GM21737 (cell line): ENCODE results near the gene PHKA1.
"Not testable (repeated sequence)": the region's sequence is repeated elsewhere in the genome, so short reads cannot be mapped to it uniquely, and the experiment has no call there.

Source experiments
- ATAC-seq: cut with Tn5 transposase; IDR thresholded peaks from one replicate; pipeline ENCODE4 v1.9.1; 2021; ENCODE audit warnings: mild to moderate bottlenecking, moderate library complexity; ENCODE audit not compliant: unreplicated experiment

Gene PHKA1

GRCh38 chrX:72669508-72669907 is 44.6 kb downstream of the PHKA1 start:
- not testable (repeated sequence) for ATAC-seq

- no peak for ATAC-seq
Observed at GRCh38 chrX:72666451-72666850, 47.7 kb downstream of the PHKA1 start.

DNA sequence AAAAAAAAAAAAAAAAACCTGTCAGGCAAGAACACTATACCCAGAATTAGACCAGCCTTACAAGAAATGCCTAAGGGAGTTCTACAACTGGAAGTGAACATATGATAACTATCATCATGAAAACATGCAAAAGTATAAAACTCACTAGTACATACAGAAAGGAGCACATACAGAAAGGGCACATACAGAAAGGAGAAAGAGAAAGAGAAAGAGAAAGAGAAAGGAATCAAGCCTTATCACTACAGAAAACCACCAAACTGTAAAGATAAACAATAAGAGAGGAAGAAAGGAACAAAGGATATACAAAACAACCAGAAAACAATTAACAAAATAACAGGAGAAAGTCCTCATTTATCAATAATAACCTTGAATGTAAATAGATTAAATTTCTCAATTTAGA is 50.4 kb downstream of the PHKA1 start:
- no peak for ATAC-seq

DNA sequence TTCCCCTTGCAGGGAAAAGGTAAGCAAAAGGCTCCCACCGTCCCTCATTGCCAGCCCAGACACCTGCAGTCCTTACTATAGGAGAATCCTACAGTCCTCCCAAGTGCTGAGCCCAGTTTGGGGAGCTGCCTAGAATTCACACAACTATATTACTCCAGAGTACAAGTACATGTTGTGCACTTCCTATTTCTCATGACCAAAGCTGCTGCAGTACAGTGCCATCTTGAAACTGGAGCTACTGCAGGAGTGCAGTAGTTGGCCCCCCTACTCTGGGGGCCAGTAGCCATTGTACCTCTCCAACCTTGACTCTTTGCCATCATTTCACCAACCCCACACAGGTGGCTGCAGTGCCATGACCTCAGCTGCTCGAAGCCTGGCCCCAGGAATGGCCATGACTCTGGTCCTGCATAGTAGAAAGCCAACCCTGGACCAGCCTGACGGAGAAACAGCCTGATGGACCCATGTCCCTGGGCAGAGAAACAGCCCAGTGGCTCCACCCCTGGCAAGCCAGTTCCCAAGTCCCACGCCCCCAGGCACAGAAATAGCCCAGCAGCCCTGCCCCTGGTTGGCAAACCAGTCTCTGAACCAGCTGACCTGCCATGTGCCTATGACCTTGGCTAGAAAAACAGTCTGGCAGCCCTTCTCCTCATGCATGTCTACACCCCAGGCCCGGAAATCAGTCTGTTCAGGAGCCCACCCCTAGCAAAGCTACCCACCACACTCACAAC is 51.9 kb downstream of the PHKA1 start:
- no peak for ATAC-seq

- ATAC-seq: no peak
Observed at GRCh38 chrX:72659723-72660122, 54.4 kb downstream of the PHKA1 start.

DNA sequence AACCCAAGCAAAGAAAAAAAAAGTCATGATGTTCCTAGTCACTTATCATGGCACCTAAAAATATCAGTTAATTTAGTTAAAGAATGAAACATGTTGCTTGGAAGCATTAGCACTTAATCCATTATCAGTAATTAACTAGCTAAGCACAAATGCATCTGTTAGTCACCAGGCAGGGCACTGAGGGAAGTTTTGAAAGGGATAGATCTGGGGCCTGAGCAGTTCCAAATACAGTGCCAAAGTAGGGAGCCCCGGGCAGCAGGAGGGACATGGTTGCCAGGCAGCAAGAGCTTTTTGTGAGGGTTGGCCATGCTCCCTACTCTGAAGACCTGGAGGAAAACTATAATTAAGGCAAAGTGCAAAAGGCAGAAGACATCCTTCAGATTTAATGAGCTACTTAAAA is 62.0 kb downstream of the PHKA1 start:
- ATAC-seq: no peak

DNA sequence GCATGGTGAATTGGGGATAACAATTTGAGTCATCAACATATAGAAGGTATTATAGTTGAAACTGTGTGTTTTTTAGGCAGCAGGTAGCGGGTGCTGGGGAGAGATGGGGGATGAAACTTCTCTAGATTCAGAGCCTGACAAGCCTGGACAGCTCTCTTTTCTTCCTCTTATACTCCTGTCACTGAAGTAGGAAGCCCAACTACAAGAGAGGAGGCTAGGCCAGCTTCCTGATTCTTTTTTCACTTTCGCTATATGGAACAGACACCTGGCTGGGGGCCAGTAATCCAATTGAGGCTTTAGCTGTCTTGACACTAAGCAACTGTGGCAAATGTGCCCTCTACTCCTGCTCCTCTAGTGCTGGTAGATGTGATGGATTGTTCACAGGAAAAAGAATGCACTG is 69.2 kb downstream of the PHKA1 start:
- ATAC-seq: no peak

DNA sequence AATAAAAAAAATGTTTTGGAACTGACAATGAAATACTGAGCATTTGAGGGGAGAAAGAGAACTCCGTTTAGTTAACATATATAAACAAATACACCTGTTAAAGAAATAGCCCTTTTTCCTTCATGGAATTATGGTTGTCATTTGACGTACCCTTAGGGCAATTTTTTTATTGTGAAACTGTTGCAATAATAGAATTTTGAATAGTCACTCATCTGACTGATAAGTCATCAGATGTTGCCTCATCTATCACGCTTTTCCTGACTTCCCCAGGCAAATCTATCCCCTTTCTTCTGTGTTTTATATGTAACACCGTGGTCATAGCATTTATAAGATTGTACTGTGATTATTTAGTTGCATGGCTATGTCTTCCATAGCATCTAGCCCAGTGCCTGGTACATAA is 72.5 kb downstream of the PHKA1 start:
- ATAC-seq: no peak

- ATAC-seq: no peak
Observed at GRCh38 chrX:72635930-72636329, 78.2 kb downstream of the PHKA1 start.

DNA sequence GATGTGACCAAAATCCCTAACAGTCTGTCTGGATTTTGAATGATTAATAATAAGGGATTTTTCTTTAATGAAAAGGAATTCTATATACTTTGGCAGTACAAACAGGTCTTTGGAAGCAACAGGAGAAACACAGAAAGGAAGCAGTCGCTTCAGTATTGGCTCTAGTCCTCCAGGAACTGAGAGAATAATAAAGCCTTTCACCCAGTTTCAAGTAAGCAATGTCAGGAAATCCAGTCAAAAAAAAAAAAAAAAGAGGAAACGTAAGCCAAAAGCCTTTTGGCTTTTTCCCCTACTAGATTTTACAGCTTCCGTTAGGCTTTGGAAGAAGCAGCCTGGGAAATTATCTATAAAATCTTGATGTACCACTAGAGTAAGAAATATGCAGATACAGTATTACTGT is 79.8 kb downstream of the PHKA1 start:
- ATAC-seq: no peak

GRCh38 chrX:72630185-72630584 is 83.9 kb downstream of the PHKA1 start:
- ATAC-seq: no peak

- no peak for ATAC-seq
Observed at GRCh38 chrX:72624194-72624593, 89.9 kb downstream of the PHKA1 start.

DNA sequence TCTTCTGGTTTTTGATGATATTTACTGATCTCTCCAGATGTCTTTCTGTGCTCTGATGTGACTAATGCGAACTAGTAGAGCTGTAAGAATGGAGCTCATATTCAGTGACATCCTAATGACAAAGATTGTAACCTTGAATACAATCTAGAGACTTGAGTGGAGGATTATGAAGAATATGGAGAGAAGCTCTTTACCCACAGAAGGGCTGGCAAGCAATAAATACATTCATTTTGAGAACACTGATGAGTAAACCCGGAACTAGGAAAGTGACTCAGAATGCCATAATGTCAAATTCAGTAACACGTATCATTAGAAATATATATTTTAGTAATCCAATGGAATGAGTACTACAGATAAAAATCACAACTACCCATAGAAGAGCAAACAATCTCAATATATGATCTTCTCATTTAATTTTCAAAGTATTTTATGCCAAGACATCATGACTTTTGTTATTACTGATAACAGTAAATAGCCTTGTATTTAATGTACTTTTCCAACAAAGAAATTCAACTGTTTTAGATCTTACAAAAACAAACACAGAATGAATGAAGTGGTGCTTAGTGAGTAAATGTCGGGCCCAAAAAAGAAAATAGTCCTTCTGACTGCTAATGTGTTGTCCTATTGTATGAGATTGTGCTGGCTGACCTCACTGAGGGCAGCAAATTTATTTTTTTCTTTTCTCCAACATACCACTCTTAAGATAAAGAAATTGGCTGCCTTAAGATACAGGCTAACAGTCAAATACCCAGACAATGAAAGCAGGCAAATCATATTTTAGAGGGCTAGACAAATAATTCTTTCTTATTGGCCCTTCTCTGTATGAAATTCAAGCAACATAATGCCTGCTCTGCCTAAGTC is 92.3 kb downstream of the PHKA1 start:
- peak; percentile 85 for ATAC-seq

DNA sequence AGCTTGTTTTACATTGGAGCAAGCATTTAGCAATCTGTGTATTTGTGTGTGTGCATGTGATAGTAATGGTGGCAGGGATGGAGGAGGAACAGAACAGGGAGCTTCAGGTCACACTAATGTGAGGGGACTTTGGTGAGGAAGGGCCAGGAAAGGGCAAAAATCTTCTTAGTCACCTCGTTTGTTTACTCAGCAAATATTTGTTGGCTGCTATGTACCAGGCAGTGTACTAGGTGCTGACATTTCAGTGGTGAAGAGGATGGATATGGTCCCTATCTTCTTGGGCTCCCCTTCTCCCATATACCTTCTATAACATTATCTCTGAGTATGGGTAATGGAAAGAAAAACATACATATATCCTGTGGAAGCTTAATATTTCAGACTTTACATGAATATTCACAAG is 92.9 kb downstream of the PHKA1 start:
- no peak for ATAC-seq

DNA sequence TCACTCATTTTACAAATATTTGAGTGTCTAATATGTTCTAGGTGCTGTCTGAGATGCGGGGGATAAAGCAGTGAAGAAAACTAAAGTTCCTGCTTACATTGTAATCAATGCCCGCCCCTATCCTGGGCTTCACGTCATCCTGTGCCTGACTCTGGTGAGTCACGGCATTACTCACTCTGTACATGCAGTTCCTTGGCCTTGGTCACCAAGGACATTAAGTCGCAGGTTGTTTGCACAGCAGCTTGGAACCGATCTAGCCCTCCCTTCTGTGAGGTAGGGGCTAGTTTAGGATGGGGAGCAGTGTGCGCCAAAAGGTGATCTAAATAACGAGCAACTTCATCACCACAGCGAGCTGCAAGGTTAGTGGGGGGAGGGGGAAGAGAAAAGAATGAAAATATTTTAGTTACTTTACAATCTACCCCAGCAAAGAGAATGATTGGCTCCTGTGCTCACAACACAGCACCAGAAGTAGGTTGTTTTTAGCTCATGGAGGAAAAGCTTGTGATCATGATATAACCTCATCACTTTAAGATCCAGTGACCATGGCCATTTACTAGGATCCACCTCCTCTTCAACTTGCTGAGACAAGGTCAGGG is 93.5 kb downstream of the PHKA1 start:
- ATAC-seq: no peak

DNA sequence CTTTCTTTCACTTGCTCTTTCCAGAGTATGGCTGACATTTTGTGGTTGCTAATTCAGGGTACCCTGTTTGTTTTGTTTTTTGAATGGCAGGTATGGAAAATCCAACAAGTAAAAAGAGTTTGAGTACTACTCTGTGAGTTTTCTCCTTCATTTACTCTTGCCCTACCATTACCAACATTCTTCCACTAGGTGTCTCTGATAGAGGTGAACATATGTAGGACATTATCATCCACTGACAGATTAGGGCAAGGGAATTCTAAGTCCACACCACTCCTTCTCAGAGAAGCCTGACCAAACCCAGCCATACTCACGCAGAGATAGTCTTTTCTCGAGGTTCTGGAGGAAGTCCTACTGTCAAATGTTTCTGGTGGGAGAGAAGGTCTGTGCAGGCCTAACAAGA is 104.8 kb downstream of the PHKA1 start:
- no peak for ATAC-seq

DNA sequence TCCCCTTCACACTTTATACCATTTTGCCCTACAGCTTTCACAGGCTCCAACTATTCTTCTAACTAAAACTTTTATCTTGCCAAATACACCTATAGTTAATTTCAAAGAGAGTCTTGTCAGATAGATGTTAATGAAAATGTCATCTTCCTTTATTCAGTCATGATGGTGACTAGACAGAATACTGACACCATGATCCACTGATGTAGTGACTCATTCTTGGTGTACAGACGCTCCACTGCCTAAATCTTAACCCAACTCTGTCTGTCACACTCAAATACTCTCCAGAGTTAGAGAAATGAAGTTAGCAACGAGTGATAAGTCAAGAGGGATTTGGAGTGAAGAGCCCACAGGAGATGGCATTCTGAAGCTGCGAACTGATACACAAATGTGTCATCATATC is 109.4 kb downstream of the PHKA1 start:
- ATAC-seq: no peak

- ATAC-seq: no peak
Observed at GRCh38 chrX:72604112-72604511, 110.0 kb downstream of the PHKA1 start.

GRCh38 chrX:72591038-72591437 is 123.1 kb downstream of the PHKA1 start:
- ATAC-seq: not testable (repeated sequence)

DNA sequence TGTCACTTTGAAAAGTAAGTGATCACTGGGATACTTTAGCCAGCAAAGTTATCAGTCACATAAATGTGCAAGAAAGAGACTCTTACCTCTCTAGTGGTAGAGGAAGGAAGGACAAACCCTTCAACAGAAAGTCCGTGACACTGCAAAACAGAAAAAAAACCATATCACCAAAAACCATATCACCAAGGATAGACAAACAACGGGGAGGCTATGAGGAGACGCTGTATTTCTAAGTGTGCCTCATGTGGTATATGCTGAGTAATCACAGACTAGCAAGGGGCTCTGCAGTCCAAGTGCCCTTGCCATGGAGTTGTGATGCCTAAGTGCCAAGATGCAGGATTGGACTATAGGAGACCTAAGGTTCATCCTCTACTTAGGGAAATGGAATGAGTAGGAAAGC is 129.9 kb downstream of the PHKA1 start:
- no peak for ATAC-seq

- ATAC-seq: no peak
Observed at GRCh38 chrX:72576141-72576894, 137.8 kb downstream of the PHKA1 start.
